ENCODE data around the gene SCUBE1. TPM values are rescaled to one million over a fixed set of nuclear protein-coding genes. Genes with fewer than 3 reads are reported as not detected.

The SCUBE1 gene
- total and polyA plus RNA-seq, 10 of the 15 experiments (the other 5 are each of a cell fraction or from before 2014, with no cell fraction given), result not detected

DNA sequence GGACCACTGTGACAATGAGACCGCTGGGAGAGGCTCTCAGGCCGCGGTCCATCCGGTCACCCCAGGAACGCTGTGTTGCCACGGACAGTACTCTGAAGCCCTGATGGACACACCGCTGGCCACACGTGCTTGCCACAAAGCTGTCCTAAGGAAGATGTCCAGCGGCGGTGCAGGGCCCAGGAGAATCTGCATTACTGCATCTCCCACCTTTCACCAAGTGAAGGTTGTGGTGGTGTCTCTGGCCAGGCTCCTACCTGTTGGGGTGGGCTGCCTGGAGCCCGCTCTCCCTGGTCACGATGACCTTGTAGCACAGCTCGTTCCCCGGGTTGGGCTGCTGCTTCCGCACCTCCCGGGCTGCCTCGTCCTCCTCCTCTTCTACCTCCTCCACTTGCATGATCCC, 160.4 kb downstream of the SCUBE1 start:
- ATAC-seq (no peak), FAIRE-seq (no peak), DNase-seq (ENCODE audit: low read depth, low spot score) (no peak)
- ChIA-PET RAD21 (ENCODE audit: unreplicated experiment) (no interaction called here), CTCF (no interaction called here), POLR2A (no interaction called here), SMC1A (ENCODE audit: uncharacterized antibody, unreplicated experiment) (no interaction called here)
- in situ Hi-C loops (cut with MboI) (no loop called here), intact Hi-C loops (cut with micrococcal nuclease; ENCODE audit: unreplicated experiment) (no loop called here)
- H3K9ac ChIP-seq (ENCODE audit: control insufficient read depth, insufficient read depth, low read length), result no peak overlapping the region
- H3K79me2 ChIP-seq (ENCODE audit: control insufficient read depth, insufficient read depth, low read length), result peaks cover 18% of the 10 kb centered on the region
- BruUV-seq (replicated peaks), result no TSS peak
- no peaks in the 10 kb centered on the region for H3K9me3 ChIP-seq (replicated peaks; ENCODE audit: control insufficient read depth, insufficient read depth, low read length)
- peaks cover 6% of the 10 kb centered on the region for H3K4me1 ChIP-seq (ENCODE audit: control insufficient read depth, insufficient read depth, low read length)
- H3K4me3 ChIP-seq, result no peak overlapping the region
- H3K36me3 ChIP-seq (ENCODE audit: control insufficient read depth in 2 of 2, insufficient read depth in 2 of 2, low read length in 1 of 2), result peaks cover 7% of the 10 kb centered on the region in 2 experiments; a peak in 3 of 4 replicates
- H4K20me1 ChIP-seq (ENCODE audit: control insufficient read depth, insufficient read depth), result no peaks in the 10 kb centered on the region
- H3K27me3 ChIP-seq (replicated peaks in 1 of 2; ENCODE audit: control insufficient read depth in 2 of 2, insufficient read depth in 2 of 2, low read length in 1 of 2), result no peaks in the 10 kb centered on the region
- WGBS (ENCODE audit: insufficient coverage, insufficient replicate concordance, low lambda C conversion rate, missing lambda C conversion rate), result 98% methylated on average over 17 of the region's 17 CpGs
- no peak overlapping the region for H2AFZ ChIP-seq (ENCODE audit: control insufficient read depth, low read depth, low read length)
- H3K4me2 ChIP-seq (ENCODE audit: control insufficient read depth, insufficient read depth), result no peak overlapping the region
- H3K27ac ChIP-seq (ENCODE audit: control insufficient read depth, insufficient read depth), result no peak overlapping the region
- TF ChIP-seq USF2 (IDR thresholded peaks at IDR 0.05; ENCODE audit: borderline replicate concordance, low read depth, low read length) (no peak), RELB (IDR thresholded peaks at IDR 0.05; ENCODE audit: low read depth) (no peak), MEF2B (IDR thresholded peaks at IDR 0.05; ENCODE audit: partially characterized antibody, poor library complexity, severe bottlenecking) (no peak), EZH2 (IDR thresholded peaks at IDR 0.05; ENCODE audit: borderline replicate concordance, control insufficient read depth, low read depth, low read length) (no peak), TCF12 (IDR thresholded peaks at IDR 0.05; ENCODE audit: low read depth, low read length) (no peak), HCFC1 (IDR thresholded peaks at IDR 0.05; ENCODE audit: low read length) (no peak), NKRF (conservative IDR thresholded peaks at IDR 0.05) (no peak), ETV6 (conservative IDR thresholded peaks at IDR 0.05 in 1 of 2, IDR thresholded peaks at IDR 0.05 in 1 of 2; ENCODE audit: borderline replicate concordance in 1 of 2, low read depth in 1 of 2) (no peak), SMC3 (IDR thresholded peaks at IDR 0.05; ENCODE audit: borderline replicate concordance, low read length) (no peak), CHD4 (IDR thresholded peaks at IDR 0.05) (no peak), POLR2A (IDR thresholded peaks at IDR 0.05; ENCODE audit: low read depth, low read length) (no peak)
- TF ChIP-seq, protein P1, sequence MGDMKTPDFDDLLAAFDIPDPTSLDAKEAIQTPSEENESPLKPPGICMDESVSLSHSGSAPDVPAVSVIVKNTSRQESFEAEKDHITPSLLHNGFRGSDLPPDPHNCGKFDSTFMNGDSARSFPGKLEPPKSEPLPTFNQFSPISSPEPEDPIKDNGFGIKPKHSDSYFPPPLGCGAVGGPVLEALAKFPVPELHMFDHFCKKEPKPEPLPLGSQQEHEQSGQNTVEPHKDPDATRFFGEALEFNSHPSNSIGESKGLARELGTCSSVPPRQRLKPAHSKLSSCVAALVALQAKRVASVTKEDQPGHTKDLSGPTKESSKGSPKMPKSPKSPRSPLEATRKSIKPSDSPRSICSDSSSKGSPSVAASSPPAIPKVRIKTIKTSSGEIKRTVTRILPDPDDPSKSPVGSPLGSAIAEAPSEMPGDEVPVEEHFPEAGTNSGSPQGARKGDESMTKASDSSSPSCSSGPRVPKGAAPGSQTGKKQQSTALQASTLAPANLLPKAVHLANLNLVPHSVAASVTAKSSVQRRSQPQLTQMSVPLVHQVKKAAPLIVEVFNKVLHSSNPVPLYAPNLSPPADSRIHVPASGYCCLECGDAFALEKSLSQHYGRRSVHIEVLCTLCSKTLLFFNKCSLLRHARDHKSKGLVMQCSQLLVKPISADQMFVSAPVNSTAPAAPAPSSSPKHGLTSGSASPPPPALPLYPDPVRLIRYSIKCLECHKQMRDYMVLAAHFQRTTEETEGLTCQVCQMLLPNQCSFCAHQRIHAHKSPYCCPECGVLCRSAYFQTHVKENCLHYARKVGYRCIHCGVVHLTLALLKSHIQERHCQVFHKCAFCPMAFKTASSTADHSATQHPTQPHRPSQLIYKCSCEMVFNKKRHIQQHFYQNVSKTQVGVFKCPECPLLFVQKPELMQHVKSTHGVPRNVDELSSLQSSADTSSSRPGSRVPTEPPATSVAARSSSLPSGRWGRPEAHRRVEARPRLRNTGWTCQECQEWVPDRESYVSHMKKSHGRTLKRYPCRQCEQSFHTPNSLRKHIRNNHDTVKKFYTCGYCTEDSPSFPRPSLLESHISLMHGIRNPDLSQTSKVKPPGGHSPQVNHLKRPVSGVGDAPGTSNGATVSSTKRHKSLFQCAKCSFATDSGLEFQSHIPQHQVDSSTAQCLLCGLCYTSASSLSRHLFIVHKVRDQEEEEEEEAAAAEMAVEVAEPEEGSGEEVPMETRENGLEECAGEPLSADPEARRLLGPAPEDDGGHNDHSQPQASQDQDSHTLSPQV (IDR thresholded peaks at IDR 0.05), result no peak
- TF ChIP-seq, protein P2, sequence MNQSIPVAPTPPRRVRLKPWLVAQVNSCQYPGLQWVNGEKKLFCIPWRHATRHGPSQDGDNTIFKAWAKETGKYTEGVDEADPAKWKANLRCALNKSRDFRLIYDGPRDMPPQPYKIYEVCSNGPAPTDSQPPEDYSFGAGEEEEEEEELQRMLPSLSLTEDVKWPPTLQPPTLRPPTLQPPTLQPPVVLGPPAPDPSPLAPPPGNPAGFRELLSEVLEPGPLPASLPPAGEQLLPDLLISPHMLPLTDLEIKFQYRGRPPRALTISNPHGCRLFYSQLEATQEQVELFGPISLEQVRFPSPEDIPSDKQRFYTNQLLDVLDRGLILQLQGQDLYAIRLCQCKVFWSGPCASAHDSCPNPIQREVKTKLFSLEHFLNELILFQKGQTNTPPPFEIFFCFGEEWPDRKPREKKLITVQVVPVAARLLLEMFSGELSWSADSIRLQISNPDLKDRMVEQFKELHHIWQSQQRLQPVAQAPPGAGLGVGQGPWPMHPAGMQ (IDR thresholded peaks at IDR 0.05; ENCODE audit: borderline replicate concordance), result no peak
- TF ChIP-seq, protein P3, sequence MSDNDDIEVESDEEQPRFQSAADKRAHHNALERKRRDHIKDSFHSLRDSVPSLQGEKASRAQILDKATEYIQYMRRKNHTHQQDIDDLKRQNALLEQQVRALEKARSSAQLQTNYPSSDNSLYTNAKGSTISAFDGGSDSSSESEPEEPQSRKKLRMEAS (IDR thresholded peaks at IDR 0.05; ENCODE audit: low read depth, low read length), result no peak

Measured in GM12878 (cell line).